BLaER1 treated with 17β-estradiol and CSF1 and Interleukin-3, amounts not matched to agents 10 nM and 100 nM (cell line): ENCODE measurements around the gene FNDC3B.
"Not testable (repeated sequence)": the region's sequence is repeated elsewhere in the genome, so short reads cannot be mapped to it uniquely, and the experiment has no call there.

Experiments used
- H3K27ac ChIP-seq, 11 experiments: shearing (Covaris generic); formaldehyde crosslinking; 2 replicates each; pipeline ENCODE4 v1.8.1; 2022
- H3K27me3 ChIP-seq, 11 experiments: shearing (Covaris generic); formaldehyde crosslinking; 2 replicates each; pipeline ENCODE4 v1.8.1; 2022
- H3K36me3 ChIP-seq, 11 experiments: shearing (Covaris generic); formaldehyde crosslinking; 2 replicates each; pipeline ENCODE4 v1.8.1; 2022
- H3K4me1 ChIP-seq, 10 experiments: shearing (Covaris generic); formaldehyde crosslinking; 2 replicates each; pipeline ENCODE4 v1.8.1; 2022
- H3K4me2 ChIP-seq, 11 experiments: shearing (Covaris generic); formaldehyde crosslinking; 2 replicates each; pipeline ENCODE4 v1.8.1; 2022
- H3K4me3 ChIP-seq, 10 experiments: shearing (Covaris generic); formaldehyde crosslinking; 2 replicates each; pipeline ENCODE4 v1.8.1; 2022
- H3K9ac ChIP-seq, 11 experiments: shearing (Covaris generic); formaldehyde crosslinking; 2 replicates each; pipeline ENCODE4 v1.8.1; 2022
- H3K9me3 ChIP-seq, 11 experiments: shearing (Covaris generic); formaldehyde crosslinking; replicated peaks in 1 of 11; 2 replicates each; pipeline ENCODE4 v1.8.1; 2022
- H4K20me1 ChIP-seq, 11 experiments: shearing (Covaris generic); formaldehyde crosslinking; 2 replicates each; pipeline ENCODE4 v1.8.1; 2022
- Cebpa-rat ChIP-seq, 11 experiments: shearing (Covaris generic); IDR thresholded peaks; 2 replicates each; pipeline ENCODE4 v1.8.1; 2022

Gene FNDC3B

DNA sequence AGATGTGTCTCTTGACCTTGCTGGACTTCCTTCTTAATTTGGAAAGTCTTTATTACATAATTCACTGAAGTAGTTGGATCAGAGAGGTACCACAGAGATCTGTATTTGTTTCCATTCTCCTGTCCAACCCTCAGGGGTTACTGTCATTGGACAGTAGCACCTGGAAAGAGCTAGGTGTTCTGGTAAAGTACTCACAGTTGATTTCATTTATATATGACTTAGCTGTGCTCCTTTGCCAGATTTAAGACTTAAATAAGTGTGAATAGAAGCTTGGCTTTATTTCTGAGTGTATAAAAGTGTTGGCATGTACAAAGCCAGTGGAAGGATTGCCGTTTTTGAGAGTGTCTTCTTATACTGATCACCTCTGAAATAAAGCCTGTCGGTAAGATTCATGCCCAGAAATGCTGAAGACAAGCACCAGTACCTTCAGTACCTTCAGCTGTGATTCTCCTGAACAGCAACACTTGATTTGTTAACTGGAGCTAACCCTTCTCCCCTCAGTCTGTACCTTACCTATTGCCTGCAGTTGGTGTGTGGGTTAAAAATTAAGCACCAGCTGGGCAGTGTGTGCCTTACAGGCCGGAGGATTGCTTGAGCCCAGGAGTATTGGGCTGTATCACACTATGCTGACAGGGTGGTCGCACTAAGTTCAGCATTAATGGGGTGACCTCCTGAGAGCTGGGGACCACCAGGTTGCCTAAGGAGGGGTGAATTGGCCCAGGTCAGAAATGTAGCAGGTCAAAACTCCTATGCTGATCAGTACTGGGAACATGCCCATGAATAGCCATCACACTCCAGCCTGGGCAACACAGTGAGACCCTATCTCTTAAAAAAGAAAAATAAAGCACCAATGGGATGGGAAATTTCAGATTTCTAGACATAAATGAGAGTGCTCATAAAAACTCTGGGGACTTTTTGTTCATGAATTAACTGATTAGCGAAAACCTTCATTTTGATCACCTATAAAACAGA is 197.7 kb downstream of the FNDC3B start:
- Histone ChIP-seq H3K9ac (no peak overlapping the region), H3K36me3 (peaks cover 17 to 72% (median 27%) of the 10 kb centered on the region in 11 experiments)

DNA sequence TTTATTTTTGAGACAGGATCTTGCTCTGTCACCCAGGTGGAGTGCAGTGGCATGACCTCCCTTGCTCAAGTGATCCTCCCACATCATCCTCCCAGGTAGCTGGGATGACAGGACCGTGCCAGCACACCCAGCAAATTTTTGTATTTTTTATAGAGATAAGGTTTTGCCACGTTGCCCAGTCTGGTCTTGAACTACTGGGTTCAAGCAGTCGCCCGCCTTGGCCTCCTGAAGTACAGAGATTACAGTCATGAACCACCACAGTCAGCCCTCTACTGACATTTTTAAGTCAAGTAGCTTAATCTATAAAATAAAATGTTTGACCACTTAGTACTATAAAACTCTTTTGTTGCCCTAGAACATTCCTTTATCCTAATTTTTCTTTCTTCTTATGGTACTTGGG is 198.8 kb downstream of the FNDC3B start:
- Histone ChIP-seq H3K27ac (no peak overlapping the region), H3K36me3 (peaks cover 28 to 72% (median 39%) of the 10 kb centered on the region in 11 experiments), H3K27me3 (no peaks in the 10 kb centered on the region)

More for the DNA sequence above, 197.7 kb downstream of the FNDC3B start:
- no peak for TF ChIP-seq Cebpa-rat (IDR thresholded peaks at IDR 0.05)
- H3K27ac ChIP-seq, result no peak overlapping the region
- H3K4me2 ChIP-seq, result no peak overlapping the region
- H3K4me3 ChIP-seq, result no peak overlapping the region
- H4K20me1 ChIP-seq, result peaks cover 0 to 57% (median 6%) of the 10 kb centered on the region in 11 experiments; a peak in 7 of 22 replicates
- peaks cover 15 to 25% (median 24%) of the 10 kb centered on the region in 11 experiments for H3K9me3 ChIP-seq
- H3K27me3 ChIP-seq, result no peaks in the 10 kb centered on the region
- peaks cover 0 to 21% (median 5%) of the 10 kb centered on the region in 10 experiments; a peak in 9 of 20 replicates for H3K4me1 ChIP-seq

DNA sequence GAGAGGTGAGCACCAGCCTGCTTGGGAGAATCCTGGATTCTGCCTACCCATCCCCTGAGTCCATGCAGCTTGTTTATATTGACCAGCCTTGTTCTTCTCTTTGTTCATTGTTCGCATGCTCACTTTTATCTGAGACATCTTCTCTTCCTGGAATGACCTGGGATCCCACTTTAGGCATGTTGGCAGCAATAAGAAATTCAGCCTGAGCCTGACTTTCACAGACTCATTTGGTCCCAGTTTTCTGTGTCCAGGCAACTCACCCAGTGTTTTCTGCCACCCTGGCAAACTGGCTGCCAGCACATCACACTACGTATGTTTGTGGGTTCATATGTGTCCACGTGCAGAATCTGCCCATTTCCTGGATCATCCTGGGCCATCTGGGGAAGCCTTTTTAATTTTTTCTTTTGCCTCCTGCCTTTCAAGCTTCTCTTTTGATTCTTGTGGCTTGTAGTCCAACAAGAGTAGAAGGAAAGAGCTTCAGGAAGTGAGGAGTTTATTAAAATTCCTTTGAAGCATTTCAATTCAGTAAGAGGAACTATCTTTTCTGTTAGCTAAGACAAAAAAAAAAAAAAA is 199.9 kb downstream of the FNDC3B start:
- H3K4me3 ChIP-seq, result no peak overlapping the region
- peaks cover 0 to 45% (median 6%) of the 10 kb centered on the region in 11 experiments; a peak in 7 of 22 replicates for H4K20me1 ChIP-seq
- no peaks in the 10 kb centered on the region for H3K27me3 ChIP-seq
- peak overlapping the region in 3 of 11 experiments; percentile 12 to 62 (median 34); a peak in 5 of 22 replicates for H3K27ac ChIP-seq
- peak overlapping the region in 5 of 11 experiments; percentile 1 to 68 (median 44); a peak in 8 of 22 replicates for H3K4me2 ChIP-seq
- peaks cover 26 to 41% (median 38%) of the 10 kb centered on the region in 11 experiments for H3K9me3 ChIP-seq
- no peak for TF ChIP-seq Cebpa-rat (IDR thresholded peaks at IDR 0.05)
- peaks cover 31 to 67% (median 37%) of the 10 kb centered on the region in 11 experiments for H3K36me3 ChIP-seq
- peaks cover 0 to 21% (median 5%) of the 10 kb centered on the region in 10 experiments; a peak in 9 of 20 replicates for H3K4me1 ChIP-seq
- 0 out of 22 replicates have a peak overlapping the region, but pooled peaks of 1 of the 11 experiments have one; percentile 1 for H3K9ac ChIP-seq

More for the DNA sequence above, 198.8 kb downstream of the FNDC3B start:
- Histone ChIP-seq H3K9ac (no peak overlapping the region), H3K4me1 (peaks cover 0 to 21% (median 5%) of the 10 kb centered on the region in 10 experiments; a peak in 9 of 20 replicates), H4K20me1 (peaks cover 0 to 56% (median 6%) of the 10 kb centered on the region in 11 experiments; a peak in 7 of 22 replicates), H3K9me3 (peaks cover 26 to 36% (median 35%) of the 10 kb centered on the region in 11 experiments), H3K4me3 (no peak overlapping the region), H3K4me2 (no peak overlapping the region)
- TF ChIP-seq Cebpa-rat (IDR thresholded peaks at IDR 0.05), result no peak

DNA sequence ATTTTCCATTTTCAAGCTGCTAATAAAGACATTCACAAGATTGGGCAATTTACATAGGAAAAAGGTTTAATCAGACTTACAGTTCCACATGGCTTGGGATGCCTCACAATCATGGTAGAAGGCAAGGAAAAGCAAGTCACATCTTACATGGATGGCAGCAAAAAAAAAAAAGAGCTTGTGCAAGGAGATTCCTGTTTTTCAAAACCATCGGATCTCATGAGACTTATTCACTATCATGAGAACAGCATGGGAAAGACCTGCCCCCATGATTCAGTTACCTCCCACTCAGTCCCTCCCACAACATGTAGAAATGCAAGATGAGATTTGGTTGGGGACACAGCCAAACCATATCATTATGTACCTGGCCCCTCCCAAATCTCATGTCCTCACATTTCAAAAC is 202.0 kb downstream of the FNDC3B start:
- TF ChIP-seq Cebpa-rat (IDR thresholded peaks at IDR 0.05), result no peak
- Histone ChIP-seq H3K4me2 (no peak overlapping the region), H3K36me3 (peaks cover 31 to 53% (median 37%) of the 10 kb centered on the region in 11 experiments), H3K9me3 (peaks cover 26 to 41% (median 38%) of the 10 kb centered on the region in 11 experiments), H3K9ac (no peak overlapping the region), H3K27ac (no peak overlapping the region), H3K4me3 (0 out of 20 replicates have a peak overlapping the region, but pooled peaks of 1 of the 10 experiments have one; percentile 14), H3K27me3 (no peaks in the 10 kb centered on the region), H3K4me1 (peaks cover 0 to 21% (median 5%) of the 10 kb centered on the region in 10 experiments; a peak in 9 of 20 replicates), H4K20me1 (peaks cover 0 to 33% (median 3%) of the 10 kb centered on the region in 11 experiments; a peak in 7 of 22 replicates)

DNA sequence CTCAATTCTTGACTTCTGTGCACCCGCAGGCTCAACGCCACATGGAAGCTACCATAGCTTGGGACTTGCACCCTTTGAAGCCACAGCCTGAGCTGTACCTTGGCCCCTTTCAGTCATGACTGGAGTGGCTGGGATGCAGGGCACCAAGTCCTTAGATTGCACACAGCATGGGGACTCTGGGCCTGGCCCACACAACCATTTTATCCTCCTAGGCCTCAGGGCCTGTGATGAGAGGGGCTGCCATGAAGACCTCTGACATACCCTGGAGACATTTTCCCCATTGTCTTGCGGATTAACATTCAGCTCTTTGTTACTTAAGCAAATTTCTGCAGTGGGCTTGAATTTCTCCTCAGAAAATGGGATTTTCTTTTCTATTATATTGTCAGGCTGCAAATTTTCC is 203.1 kb downstream of the FNDC3B start:
- Histone ChIP-seq H3K36me3 (peaks cover 33 to 63% (median 41%) of the 10 kb centered on the region in 11 experiments), H3K4me1 (peaks cover 0 to 21% (median 5%) of the 10 kb centered on the region in 10 experiments; a peak in 9 of 20 replicates), H4K20me1 (peaks cover 0 to 31% (median 0%) of the 10 kb centered on the region in 11 experiments; a peak in 6 of 22 replicates)

DNA sequence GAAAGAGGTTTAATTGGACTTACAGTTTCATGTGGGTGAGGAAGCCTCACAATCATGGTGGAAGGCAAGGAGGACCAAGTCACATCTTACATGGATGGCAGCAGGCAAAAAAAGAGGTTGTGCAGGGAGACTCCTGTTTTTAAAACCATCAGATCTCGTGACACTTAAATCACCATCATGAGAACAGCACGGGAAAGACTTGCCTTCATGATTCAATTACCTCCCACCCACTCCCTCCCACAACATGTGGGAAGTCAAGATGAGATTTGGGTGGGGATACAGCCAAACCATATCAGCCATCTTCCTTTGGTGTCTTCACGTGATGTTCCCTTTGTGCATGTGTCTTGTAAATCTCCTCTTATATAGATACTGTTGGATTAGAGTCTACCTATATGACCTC is 204.0 kb downstream of the FNDC3B start:
- H3K9ac ChIP-seq, H3K27ac ChIP-seq, H3K4me2 ChIP-seq, H3K4me3 ChIP-seq, H3K27me3 ChIP-seq: not testable (repeated sequence)
- Histone ChIP-seq H3K4me1 (peaks cover 0 to 19% (median 5%) of the 10 kb centered on the region in 10 experiments; a peak in 9 of 20 replicates), H4K20me1 (peaks cover 0 to 24% (median 0%) of the 10 kb centered on the region in 11 experiments; a peak in 6 of 22 replicates), H3K9me3 (peaks cover 26 to 41% (median 38%) of the 10 kb centered on the region in 11 experiments), H3K36me3 (peaks cover 38 to 68% (median 50%) of the 10 kb centered on the region in 11 experiments)

More for the DNA sequence above, 203.1 kb downstream of the FNDC3B start:
- H3K9ac ChIP-seq, H3K4me2 ChIP-seq, H3K27me3 ChIP-seq, H3K27ac ChIP-seq: not testable (repeated sequence)
- Histone ChIP-seq H3K4me3 (peak overlapping the region in 4 of 10 experiments; percentile 7 to 30 (median 26); a peak in 4 of 20 replicates), H3K9me3 (peaks cover 26 to 41% (median 38%) of the 10 kb centered on the region in 11 experiments)

DNA sequence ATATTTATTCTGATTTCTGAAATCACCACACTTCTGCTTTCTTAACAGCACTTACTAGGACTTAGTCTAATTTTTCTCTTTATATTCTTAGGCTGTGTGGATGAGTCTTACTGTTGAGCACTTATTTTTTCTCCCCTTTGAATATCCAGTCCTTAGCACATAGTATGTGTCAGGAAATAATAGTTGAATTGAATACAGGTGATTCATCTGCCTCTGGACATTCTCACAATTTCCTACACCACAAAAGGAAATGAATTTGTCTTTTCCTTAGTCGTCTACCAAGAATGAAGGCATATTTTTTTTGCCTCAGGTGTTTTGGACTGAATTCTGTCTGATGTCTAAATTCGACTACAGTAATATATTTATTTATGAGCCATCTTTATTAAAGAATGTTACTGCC is 204.6 kb downstream of the FNDC3B start:
- Histone ChIP-seq H3K9ac (no peak overlapping the region), H3K4me1 (peaks cover 0 to 16% (median 5%) of the 10 kb centered on the region in 10 experiments; a peak in 9 of 20 replicates), H3K4me2 (no peak overlapping the region), H3K36me3 (peaks cover 38 to 69% (median 50%) of the 10 kb centered on the region in 11 experiments), H3K9me3 (peaks cover 26 to 41% (median 38%) of the 10 kb centered on the region in 11 experiments), H3K27me3 (no peaks in the 10 kb centered on the region), H4K20me1 (peaks cover 0 to 22% (median 0%) of the 10 kb centered on the region in 11 experiments; a peak in 6 of 22 replicates), H3K27ac (no peak overlapping the region), H3K4me3 (no peak overlapping the region)
- TF ChIP-seq Cebpa-rat (IDR thresholded peaks at IDR 0.05), result no peak

DNA sequence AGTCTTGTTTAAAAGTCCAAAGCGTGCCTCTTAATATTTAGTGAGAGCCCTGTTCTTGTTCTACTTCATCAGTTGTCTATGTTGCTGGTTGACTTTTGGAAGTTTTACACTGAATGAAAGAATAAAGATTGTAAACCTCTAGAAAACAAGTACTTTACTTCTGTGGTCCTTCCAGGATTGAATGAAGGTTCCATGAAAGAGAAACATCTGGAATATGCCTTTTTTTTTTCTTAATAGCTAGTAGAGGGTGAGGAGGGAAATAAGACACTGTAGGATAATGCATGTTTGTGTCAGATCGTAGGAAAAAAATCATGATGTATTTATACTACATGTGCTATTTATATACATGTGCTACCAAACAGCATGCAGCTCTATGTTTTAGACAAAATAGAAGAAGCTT is 205.9 kb downstream of the FNDC3B start:
- Histone ChIP-seq H3K4me1 (peaks cover 0 to 13% (median 0%) of the 10 kb centered on the region in 10 experiments; a peak in 4 of 20 replicates), H3K36me3 (peaks cover 39 to 75% (median 45%) of the 10 kb centered on the region in 11 experiments), H3K4me2 (no peak overlapping the region), H3K9me3 (peaks cover 26 to 35% (median 33%) of the 10 kb centered on the region in 11 experiments), H3K27ac (no peak overlapping the region), H3K27me3 (no peaks in the 10 kb centered on the region), H4K20me1 (peaks cover 0 to 14% (median 0%) of the 10 kb centered on the region in 11 experiments; a peak in 6 of 22 replicates), H3K4me3 (no peak overlapping the region), H3K9ac (no peak overlapping the region)
- TF ChIP-seq Cebpa-rat (IDR thresholded peaks at IDR 0.05), result no peak
